Choroid plexus epithelial cell (primary cell): Measurements from ENCODE around the gene NDUFB2.
"Not testable (repeated sequence)": the region's sequence is repeated elsewhere in the genome, so short reads cannot be mapped to it uniquely, and the experiment has no call there.

ENCODE experiments used
- DNase-seq: peaks from one replicate; pipeline ENCODE4 v3.0.0-alpha.2; 2010; ENCODE audit warnings: low read depth
- H3K4me3 ChIP-seq: 2 replicates; pipeline ENCODE4 v1.5.1; 2011; ENCODE audit warnings: low read depth, mild to moderate bottlenecking, control low read depth, low read length, moderate library complexity
- TF ChIP-seq, protein P1 (sequence below): conservative IDR thresholded peaks from 2 replicates; pipeline ENCODE4 v1.5.1; 2011; ENCODE audit warnings: low read depth, mild to moderate bottlenecking, control low read depth, inconsistent platforms, low read length, moderate library complexity

NDUFB2 gene

DNA sequence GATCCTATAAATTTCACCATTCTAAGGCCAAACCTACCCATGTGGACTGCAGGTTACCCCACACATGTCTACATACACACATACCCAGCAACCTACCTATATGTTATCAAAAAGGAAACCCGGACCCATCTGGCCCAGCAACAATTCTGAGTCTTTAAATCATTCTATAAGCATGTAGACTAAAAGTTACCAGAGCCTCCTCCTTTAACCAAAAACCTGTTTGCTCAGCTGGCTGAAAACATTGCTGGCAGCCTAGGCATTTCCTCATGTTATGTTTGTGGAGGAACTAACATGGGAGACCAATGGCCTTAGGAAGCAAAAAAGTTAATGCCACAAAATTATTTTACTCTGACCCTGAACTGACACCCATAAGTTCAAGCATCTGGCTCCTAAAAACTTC is 29.0 kb upstream of the NDUFB2 start:
- TF ChIP-seq, protein P1, sequence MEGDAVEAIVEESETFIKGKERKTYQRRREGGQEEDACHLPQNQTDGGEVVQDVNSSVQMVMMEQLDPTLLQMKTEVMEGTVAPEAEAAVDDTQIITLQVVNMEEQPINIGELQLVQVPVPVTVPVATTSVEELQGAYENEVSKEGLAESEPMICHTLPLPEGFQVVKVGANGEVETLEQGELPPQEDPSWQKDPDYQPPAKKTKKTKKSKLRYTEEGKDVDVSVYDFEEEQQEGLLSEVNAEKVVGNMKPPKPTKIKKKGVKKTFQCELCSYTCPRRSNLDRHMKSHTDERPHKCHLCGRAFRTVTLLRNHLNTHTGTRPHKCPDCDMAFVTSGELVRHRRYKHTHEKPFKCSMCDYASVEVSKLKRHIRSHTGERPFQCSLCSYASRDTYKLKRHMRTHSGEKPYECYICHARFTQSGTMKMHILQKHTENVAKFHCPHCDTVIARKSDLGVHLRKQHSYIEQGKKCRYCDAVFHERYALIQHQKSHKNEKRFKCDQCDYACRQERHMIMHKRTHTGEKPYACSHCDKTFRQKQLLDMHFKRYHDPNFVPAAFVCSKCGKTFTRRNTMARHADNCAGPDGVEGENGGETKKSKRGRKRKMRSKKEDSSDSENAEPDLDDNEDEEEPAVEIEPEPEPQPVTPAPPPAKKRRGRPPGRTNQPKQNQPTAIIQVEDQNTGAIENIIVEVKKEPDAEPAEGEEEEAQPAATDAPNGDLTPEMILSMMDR, result no peak
- no peak for DNase-seq
- H3K4me3 ChIP-seq, result no peak overlapping the region

DNA sequence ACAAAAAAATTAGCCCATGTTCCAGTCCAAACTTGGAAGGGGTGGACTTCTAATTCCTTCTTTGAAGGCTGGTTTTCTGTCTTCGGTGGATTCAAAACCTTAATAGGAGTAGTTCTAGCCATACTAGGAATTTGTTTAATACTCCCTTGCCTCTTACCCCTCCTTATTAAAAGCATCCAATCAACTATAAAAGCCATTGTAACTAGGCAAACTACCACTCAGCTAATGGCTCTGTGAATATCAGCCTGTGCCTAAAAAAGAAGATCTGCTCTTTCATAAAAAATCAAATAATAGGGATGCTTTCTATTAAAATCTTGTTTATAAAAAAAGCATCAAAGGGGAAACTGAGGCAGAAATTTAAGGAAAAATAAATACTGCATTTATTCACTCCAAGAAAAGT is 27.9 kb upstream of the NDUFB2 start:
- TF ChIP-seq, protein P1, result no peak
- H3K4me3 ChIP-seq, result no peak overlapping the region
- DNase-seq, result no peak

GRCh38 chr7:140669352-140669751 is 27.2 kb upstream of the NDUFB2 start:
- no peak for DNase-seq
- TF ChIP-seq, protein P1, result no peak

GRCh38 chr7:140669862-140670261 is 26.6 kb upstream of the NDUFB2 start:
- DNase-seq, H3K4me3 ChIP-seq: not testable (repeated sequence)

More at GRCh38 chr7:140669352-140669751, 27.2 kb upstream of the NDUFB2 start:
- no peak overlapping the region for H3K4me3 ChIP-seq

DNA sequence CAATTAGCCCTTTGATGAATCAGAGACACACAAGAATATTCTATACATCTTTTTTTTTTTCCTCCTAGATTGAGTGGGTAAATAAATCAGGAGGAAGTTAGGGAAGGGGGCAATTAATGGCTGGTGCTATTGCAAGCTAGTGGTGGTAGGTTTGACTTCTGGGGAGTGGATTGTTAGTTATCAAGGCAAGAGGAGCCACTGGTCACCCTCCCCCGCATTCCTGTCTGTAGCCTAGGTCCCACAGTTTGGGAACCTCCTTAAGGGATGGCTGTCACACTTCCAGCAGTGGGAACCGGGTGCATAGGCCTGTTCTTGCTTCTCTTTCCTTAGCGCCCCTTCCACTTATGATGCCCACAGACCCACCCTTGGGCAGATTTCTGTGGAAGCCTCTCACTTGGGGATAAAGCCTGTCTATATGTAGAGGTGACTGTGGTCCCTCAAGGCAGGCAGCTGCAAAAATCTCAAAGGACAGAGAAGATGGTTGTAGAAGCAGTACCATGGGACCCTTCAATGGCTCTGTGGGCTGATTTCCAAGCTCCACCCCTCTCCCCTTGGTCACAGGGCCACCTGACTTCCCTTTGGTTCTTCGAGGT is 26.1 kb upstream of the NDUFB2 start:
- TF ChIP-seq, protein P1, result no peak
- DNase-seq, result no peak
- no peak overlapping the region for H3K4me3 ChIP-seq

DNA sequence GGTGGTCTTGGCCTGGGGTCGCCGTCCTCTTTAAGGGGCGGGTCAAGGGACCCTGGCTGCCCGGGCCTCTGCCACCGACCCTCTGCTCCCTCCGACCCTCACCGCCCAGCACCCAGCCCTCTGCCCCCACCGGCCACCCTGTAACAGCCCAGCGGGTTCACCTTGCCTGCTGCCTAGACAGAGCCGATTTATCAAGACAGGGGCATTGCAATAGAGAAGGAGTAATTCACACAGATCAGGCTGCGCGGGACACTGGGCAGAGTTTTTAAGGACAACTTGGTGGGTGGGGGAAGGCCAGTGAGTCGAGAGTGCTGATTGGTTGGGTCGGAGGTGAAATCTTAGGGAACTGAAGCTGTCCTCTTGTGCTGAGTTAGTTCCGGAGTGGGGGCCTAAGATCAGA is 24.5 kb upstream of the NDUFB2 start:
- TF ChIP-seq, protein P1, result no peak
- no peak for DNase-seq
- no peak overlapping the region for H3K4me3 ChIP-seq

- peak; percentile 15 for DNase-seq
- TF ChIP-seq, protein P1, result no peak
- H3K4me3 ChIP-seq, result peak within 1 kb of the TSS; percentile 70
Measured at GRCh38 chr7:140672382-140673062, 24.0 kb upstream of the NDUFB2 start, which contains the start of gene ADCK2. TSS of gene ADCK2 (plus strand) at chr7:140672945. CDS start at chr7:140673331, 386 bp downstream.
